NOMO-1 treated with dmso at 0.1 percent for 144 hours (cell line): ENCODE data around the gene HAVCR1.
"Not testable (repeated sequence)": the region's sequence is repeated elsewhere in the genome, so short reads cannot be mapped to it uniquely, and the experiment has no call there.

Experiments used
- DNase-seq: peaks from one replicate; lab custom pipeline; 2025; ENCODE audit not compliant: unreplicated experiment; lab: John Stamatoyannopoulos, UW

The HAVCR1 gene

GRCh38 chr5:157050050-157050449, 8.9 kb downstream of the HAVCR1 start:
- no peak for DNase-seq

GRCh38 chr5:157049605-157050004, 9.3 kb downstream of the HAVCR1 start:
- no peak for DNase-seq

DNA sequence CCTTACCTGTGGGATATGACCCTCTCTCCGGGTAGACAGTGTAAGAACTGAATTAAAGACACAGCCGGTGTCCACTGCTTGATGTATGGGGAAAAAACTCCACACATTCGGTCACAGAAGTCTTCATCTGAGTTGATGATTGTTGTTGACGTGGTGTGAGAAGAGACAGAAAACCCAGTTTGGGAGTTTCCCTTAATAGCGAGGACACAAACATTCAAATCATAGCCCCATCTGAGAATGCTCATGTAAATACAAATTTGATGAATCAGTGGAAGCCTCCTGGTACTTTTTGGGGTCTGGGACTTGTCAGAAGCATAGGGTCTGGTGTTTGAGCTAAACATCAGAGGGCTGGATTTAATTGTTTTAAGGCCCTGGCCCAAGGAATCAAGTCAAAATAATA, 11.0 kb downstream of the HAVCR1 start:
- DNase-seq, result no peak

GRCh38 chr5:157047016-157047415, 11.9 kb downstream of the HAVCR1 start:
- DNase-seq, result not testable (repeated sequence)

- no peak for DNase-seq
Measured at GRCh38 chr5:157046041-157046440, 12.9 kb downstream of the HAVCR1 start.

- DNase-seq, result no peak
Measured at GRCh38 chr5:157045601-157046000, 13.3 kb downstream of the HAVCR1 start.

DNA sequence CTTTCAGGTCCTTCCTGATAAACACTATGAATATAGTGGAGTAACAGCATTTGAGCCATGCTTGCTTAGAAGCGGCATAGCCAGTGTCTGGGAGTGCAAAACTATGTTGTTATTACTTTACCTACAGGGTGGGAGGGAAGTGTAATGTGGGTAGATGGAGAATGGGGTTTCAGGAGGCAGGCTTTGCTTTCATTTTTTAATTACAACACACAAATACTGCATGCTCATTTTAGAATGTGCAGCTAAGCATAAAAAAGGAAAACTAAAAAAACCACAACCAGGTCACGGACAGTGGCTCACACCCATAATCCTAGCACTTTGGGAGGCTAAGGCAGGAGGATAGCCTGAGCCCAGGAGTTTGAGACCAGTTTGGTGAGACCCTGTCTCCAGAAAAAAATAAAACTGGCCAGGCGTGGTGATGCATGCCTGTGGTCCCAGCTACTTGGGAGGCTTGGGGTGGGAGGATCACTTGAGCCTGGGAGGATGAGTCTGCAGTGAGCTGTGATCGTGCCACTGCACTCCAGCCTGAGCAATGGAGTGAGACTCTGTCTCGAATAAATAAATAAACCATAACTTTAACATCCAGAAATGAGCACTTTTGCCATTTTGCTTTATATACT, 20.2 kb downstream of the HAVCR1 start:
- no peak for DNase-seq

- not testable (repeated sequence) for DNase-seq
Measured at GRCh38 chr5:157034106-157035072, 24.5 kb downstream of the HAVCR1 start.

DNA sequence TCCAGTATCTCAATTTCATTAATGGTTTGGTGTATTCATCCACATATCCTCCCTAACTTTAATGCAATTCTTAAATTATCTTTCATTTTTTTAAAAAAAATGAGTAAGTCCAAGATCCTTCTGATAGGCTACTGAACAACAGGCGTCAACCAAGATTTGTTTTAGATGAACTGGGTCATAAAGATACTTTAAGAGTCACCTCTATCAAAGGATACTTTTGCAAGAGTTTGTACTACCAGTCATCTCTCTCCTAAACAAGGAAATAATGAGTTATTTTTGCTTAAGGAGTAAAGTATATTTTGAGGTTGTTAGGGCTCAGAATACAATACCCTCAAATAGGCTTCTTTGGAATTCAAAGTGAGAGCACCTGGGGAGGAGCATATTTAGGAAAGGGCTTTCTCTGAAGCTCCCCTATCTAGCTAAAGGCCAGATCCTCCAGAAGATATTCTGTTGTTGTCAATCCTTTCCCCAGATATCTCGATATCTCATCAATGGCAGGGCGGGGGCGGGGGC, 25.8 kb downstream of the HAVCR1 start:
- DNase-seq, result no peak

GRCh38 chr5:157030692-157031091, 28.2 kb downstream of the HAVCR1 start:
- DNase-seq, result no peak

- DNase-seq, result no peak
Measured at GRCh38 chr5:157029457-157029856, 29.5 kb downstream of the HAVCR1 start.

- not testable (repeated sequence) for DNase-seq
Measured at GRCh38 chr5:157027663-157028062, 31.3 kb downstream of the HAVCR1 start.

- DNase-seq, result no peak
Measured at GRCh38 chr5:157026789-157027424, 32.0 kb downstream of the HAVCR1 start.

GRCh38 chr5:157025093-157025698, 33.7 kb downstream of the HAVCR1 start:
- no peak for DNase-seq

DNA sequence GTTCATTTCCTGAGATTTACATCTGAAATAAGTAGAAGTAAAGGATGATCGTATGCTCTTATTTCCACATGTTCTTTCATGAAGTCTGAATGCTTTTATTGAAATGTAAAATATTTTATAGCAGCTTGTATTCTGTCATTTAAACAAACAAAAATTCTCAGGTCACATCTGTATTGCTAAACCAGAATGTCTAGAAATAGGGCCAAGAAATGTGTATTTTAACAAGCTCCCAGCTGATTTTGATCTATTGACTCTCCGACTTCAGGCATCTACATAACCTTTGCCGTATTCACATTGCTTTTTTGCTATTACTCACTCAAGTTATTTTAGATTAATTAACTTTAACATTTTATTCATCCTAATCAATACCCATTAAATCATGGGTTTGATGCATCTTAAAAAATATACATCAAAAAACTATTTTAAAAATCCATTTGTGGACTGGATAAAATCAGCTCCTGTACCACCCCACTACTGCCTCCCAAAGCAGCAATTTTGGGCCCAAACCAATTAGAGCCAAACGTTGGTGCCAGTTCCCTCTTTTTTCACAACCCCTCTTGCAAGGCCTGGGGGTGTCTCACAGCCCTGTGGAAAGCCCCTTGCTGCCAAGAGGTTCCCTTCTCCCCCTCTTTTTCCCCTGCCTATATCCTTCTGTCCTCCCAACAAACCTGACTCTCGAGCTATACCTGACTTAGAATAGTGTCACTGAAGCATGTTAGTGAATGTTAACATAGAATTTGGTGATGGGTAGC, 34.5 kb downstream of the HAVCR1 start:
- DNase-seq, result no peak

DNA sequence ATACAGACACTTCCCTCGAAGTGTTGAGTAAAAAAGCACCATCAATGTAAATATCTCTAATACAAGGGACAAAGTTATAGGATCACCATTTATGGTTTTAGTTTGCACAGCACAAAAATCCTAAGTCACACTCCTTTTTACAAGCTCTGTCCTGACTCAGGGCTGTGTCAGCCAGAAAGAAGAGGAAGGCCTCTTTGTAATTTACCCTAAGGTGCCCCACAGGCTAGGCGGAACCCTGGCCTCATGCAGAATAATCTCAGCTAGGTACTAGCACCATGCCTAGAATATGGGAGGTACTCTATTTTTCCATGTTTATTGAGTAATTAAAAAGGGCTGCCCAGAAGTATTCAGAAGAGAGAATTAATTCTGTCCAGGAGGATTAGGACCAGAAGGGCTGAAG, 36.9 kb downstream of the HAVCR1 start:
- DNase-seq, result no peak

DNA sequence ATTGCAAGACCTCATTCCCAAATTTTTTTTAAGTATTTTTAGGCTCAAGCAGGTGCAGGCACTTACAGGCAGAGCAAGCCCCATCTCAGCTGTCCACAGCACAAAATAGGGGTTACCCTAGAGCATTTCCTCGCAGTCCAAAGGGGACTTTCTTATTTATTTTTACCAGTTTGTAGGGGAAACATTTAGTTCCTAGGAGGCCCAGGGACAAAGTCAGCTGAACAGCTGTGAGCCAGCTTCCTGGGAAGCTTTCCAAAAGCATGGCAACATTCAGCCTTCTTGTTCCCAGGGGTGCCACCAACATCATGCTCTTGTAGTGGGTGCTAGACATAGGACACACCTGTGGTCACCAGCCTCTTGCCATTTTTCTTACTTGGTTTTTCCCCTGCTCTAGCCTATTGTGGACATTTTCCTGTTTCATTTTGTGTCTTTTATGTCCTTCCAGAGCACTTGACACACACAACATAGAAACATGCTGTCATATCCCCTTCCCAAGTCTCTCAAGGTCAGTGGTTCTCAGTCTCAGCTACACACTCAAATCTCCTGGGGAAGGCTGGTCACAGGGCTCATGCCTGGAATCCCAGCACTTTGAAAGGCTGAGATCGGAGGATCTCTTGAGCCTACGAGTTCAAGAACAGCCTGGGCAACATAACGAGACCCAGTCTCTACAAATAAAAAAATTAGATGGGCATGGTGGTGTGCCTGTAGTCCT, 38.2 kb downstream of the HAVCR1 start:
- DNase-seq, result no peak

DNA sequence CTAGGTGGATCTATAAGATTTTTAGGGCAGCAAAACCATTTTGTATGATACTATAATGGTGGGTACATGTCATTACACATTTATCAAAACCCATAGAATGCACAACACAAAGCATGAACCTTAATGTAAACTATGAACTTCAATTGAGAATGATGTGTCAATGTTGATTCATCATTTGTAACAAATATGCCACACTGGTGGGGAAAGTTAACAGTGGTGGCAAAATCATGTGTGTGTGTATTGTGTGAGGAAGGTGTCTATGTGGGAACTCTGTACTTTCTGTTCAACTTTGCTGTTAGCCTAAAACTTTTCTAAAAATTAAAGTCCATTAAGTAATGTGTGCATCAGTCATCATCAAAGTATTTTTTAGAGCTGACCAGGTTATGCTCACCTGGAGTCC, 38.9 kb downstream of the HAVCR1 start:
- DNase-seq, result no peak

DNA sequence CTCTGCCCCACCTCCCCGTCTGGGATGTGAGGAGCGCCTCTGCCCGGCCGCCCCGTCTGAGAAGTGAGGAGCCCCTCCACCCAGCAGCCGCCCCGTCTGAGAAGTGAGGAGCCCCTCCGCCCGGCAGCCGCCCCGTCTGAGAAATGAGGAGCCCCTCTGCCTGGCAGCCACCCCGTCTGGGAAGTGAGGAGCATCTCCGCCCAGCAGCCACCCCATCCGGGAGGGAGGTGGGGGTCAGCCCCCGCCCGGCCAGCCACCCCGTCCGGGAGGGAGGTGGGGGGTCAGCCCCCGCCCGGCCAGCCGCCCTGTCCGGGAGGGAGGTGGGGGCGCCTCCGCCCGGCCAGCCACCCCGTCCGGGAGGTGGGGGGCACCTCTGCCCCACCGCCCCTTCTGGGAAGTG, 44.8 kb downstream of the HAVCR1 start:
- not testable (repeated sequence) for DNase-seq

- DNase-seq, result no peak
Measured at GRCh38 chr5:157006262-157006661, 52.7 kb downstream of the HAVCR1 start.
